Kidney capillary endothelial cell (primary cell): ENCODE data around the gene CDK5RAP2.
A peak's percentile ranks its signal among the peaks of the same experiment; 100 is the strongest.
"Not testable (repeated sequence)": the region's sequence is repeated elsewhere in the genome, so short reads cannot be mapped to it uniquely, and the experiment has no call there.

Source experiments
- DNase-seq: peaks from one replicate; pipeline ENCODE4 v3.0.0-alpha.2; 2018; ENCODE audit warnings: low spot score

CDK5RAP2 gene

GRCh38 chr9:120464176-120464886, 115.6 kb downstream of the CDK5RAP2 start:
- DNase-seq, result no peak

DNA sequence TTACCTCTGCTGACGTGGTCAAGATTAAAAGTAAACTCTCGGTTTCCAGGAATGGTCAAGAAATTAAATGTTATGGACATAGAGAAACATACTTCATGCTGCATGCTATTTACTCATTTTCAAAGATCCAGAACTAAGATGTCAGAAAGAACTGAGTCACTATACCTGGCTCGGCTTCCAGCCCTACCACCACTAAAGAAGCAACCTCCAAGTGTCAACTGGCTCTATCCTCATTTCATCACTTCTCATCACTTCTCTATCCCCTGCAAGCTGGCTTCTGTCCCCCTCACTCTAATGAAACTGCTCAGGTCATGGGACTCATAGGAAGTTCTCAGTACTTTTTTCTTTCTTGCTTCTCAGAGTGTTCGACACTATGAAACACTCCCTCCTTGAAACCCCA, 116.2 kb downstream of the CDK5RAP2 start:
- no peak for DNase-seq

DNA sequence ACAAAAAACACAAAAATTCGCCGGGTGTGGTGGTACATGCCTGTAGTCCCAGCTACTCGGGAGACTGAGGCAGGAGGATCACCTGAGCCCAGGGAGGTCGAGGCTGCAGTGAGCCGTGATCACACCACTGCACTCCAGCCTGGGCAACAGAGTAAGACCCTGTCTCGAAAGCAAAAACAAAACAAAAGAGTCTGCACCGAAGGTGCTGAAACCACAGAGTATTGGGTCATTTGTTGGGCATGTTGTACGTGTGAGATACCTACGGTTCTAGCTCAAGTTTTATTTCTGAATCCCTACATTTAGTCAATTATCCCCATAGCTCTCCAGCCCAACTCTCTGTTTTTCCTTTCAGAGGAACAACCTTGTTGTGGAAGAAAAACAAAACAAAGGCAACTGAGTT, 118.3 kb downstream of the CDK5RAP2 start:
- not testable (repeated sequence) for DNase-seq

GRCh38 chr9:120456218-120456617, 123.7 kb downstream of the CDK5RAP2 start:
- no peak for DNase-seq

DNA sequence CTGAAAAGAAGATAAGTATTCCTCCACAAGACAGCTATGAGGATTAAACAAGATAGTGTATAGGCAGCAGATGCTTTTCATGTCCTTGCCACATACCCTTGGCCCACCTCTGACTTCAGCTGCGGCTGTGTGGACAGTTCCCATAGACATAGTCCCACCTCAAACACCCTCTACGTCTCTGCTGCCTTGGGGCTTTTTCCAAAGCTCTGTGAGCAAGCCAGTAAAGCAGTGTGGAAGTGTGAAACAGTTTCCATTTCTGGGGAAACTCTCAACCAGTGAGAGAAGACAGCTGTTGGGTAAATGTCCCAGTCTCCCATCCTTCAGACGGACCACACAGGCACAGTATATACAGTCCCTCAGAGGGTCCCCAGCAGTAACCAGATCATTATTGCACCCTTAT, 125.5 kb downstream of the CDK5RAP2 start:
- no peak for DNase-seq

- no peak for DNase-seq
These were observed 126.2 kb downstream of the CDK5RAP2 start for GRCh38 chr9:120453792-120454191.

DNA sequence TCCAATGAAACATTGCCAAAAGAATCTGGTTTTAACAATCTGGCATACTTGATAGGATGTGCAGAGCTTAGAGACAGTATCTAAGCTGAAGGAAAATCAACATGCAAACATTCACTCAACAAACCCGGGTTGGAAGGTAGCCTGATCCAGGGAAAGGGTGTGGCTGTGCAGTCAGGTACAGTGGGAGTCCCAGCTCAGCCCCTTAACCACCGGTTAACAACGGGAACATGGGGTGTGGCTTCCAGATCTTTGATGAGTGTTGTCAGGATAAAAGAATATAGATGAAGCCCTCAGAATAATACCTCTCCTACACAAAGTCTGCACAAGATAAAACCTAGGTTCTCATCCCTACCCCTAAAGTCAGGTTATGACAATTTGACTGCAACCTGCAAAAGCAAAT, 127.3 kb downstream of the CDK5RAP2 start:
- DNase-seq, result no peak

- DNase-seq, result no peak
These were observed 129.1 kb downstream of the CDK5RAP2 start for GRCh38 chr9:120450916-120451315.

DNA sequence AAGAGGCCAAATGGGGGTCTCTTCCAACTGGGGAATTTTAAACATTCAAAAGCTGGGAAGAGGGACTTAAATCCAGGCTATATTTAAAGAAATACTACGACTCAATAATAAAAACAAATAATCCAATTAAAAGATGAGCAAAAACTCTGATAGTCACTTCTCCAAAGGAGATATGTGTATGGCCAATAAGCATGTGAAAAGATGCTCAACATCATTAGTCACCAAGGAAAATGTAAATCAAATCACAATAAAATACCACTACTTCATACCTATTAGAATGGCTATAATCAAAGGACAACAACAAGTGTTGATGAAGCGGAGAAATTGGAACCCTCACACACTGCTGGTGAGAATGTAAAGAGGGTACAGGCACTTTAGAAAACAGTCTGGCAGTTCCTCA, 130.4 kb downstream of the CDK5RAP2 start:
- DNase-seq, result no peak

DNA sequence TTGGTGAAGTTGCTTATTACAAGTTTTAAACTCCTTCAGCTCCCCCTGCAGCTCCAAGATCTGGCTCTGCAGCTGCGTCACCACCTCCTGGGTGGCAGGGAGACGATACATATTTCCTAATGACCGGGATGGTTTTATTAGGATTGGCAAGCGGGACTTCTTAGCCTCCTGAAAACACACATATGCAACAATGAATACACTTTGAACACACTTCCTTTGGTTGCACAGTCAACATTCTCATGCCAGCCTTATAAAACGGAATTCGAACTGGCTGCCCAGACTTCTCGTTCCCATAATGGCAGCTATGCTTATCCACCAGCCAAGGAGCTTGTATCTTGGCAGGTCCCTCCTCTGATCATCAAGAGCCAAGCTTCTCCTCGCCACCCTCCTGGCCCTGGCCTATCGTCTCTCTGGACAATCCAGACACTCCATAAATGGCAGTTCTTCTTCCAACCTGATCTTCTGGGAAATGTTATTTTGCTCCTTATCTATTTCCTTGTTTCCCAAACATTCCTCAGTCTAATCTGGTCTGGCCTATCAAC, 131.9 kb downstream of the CDK5RAP2 start:
- DNase-seq, result no peak

- DNase-seq, result no peak
These were observed 133.3 kb downstream of the CDK5RAP2 start for GRCh38 chr9:120446671-120447070.

DNA sequence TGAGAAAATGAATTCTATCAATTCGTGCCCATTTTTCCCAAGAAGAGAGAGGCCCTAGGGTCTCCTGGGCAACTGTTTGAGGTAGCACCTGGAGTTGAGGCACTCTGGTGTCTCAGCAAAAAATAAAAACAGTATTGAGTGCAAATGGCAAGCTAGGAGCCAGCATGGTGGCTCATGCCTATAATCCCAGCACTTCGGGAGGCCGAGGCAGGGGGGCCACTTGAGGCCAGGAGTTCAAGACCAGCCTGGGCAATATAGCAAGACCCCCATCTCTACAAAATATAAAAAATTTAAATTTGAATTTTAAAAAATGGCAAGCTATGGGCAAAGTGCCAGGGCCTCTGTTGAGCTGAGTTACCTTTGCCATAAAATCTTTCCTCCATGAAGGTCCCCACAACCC, 136.0 kb downstream of the CDK5RAP2 start:
- DNase-seq, result no peak

DNA sequence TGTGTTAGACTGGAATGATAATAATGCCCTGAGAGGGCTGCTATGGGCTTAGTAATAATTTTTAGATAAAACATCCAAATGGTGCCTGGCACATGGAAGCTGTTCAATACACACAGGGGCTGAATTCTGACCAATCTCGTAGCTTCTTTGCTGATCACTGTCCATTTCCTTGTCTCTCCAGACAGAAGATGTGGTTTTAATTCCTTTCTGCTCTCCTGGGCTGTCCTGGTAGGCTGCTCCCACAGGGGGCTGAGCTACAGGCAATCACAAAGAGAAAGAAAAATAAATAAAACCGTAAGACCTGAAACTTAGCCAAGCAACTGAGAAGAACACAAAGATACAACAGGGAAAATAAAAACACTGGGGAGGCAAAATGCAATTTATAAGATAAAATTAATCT, 136.5 kb downstream of the CDK5RAP2 start:
- no peak for DNase-seq

DNA sequence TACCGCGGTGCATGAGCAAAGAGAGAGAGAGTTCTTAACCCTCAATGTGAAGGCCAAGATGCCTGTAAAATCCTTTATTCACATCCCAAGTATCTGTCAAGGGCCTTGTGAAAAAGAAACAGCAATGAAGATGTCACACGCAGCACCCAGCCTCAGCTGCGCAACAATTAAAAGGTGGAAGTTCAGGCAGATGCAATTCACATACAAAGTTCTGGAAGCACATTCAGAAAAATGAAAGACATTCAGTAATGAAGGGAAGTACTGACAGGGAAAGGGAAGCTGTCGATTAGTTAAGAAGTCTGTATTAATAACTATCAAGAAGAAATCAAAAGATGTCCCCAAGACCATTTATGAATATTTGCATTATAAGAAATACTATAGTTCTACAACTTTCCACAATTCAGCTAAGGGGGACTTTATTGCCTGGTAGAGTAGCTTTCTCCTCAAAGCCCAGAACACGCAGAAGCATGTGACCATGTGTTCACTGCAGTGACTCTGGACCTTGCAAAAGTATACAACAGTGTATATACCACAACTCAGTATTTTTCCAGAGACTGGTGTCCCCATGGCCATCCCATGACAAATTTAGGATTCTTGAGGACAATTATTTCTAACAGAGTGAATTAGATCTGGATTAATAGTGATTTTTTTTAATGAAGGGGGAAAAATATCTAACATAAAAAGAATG, 137.5 kb downstream of the CDK5RAP2 start:
- no peak for DNase-seq

DNA sequence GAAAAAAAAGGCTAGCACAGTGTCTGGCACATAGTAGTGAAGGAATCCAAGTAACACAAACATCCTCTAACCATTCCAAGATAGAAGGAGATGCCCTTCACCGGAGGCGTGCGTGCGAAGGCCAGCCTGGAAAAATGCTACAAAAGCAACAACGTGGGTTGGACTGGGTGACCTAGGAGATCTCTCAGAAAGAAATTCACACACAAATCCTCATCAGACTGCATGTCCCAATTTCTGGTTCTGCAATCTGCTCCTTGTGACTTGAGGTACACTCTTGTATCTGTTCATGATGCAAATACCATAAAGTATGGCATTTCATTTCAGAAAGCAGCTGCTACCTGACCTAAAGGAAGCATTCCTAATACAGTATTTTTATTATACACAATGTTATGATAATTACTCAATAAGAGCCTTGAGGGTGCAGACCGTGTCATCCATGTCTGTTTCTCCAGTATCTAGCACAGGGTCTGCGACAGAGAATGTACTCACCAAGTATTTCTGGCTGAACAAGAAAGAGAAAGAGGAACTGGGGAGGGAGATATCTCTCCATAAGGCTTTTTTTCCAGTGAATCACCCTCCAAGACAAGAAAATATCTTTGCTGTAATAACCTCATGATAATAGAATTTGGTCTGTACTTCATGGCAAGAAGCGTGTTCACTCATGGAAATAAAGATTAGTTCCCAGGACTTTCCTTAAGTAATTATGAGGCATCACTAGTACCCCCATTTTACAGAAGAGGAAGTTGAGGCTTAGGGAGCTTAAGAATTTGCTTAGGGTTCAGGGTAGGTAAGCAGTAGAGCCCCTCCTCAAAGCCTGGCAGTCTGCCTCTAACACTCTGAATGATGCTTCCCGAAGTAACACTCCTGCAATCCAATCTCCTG, 138.3 kb downstream of the CDK5RAP2 start:
- DNase-seq, result no peak

GRCh38 chr9:120440791-120441190, 139.2 kb downstream of the CDK5RAP2 start:
- DNase-seq, result no peak

- no peak for DNase-seq
These were observed 140.0 kb downstream of the CDK5RAP2 start for GRCh38 chr9:120439926-120440325.

DNA sequence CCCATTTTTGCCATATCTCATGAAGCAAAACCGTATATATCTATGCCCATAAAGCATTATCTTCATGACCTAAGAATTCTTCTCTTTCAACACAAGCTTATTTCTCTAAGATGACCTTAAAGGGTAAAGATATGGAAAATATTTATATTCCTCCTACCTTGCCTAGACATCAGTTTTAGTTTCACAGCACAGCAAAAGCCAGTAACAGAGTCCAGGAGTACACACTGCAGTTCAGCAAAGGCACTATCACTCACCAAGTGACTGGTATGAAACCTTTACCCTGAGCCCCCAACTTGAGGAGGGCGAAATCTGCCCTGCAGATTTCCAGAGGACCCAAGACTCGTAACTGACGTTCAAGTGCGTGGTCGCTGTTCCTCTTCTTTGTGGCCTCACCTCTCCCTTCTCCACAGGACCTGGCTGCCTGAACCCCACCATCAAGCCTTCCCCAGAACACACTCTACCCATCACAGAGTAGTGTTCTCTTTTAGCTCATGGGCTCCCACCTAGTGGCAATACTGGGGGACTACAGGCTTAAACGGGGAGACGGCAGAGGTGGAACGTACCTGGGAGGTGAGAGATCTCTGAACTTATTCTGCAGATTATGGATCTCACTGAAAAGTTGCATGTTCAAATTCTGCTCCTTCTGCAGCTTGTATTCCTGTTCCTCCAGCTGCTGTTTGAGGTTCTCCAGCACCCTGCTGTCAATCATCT, 141.0 kb downstream of the CDK5RAP2 start:
- DNase-seq, result no peak

DNA sequence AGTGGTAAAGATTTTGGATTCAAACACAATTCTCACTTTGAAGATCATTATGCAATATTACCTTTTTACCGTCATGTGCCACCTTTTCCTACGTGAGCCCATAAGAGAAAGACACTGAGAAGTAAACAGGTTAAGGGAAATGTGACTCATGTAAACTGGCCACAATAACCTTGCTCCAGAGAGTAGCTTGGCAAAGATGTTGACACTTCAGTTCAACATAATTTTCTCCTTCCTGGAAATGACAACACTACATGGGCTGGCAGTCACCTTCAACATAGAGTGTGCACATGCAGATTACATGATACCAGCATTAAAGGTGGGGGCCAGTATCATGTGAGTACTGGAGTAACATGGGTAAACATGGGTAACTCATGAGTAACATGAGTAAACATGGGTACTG, 141.9 kb downstream of the CDK5RAP2 start:
- peak; percentile 7 for DNase-seq

- no peak for DNase-seq
These were observed 142.9 kb downstream of the CDK5RAP2 start for GRCh38 chr9:120436983-120437475.

GRCh38 chr9:120436446-120436845, 143.5 kb downstream of the CDK5RAP2 start:
- DNase-seq, result no peak

DNA sequence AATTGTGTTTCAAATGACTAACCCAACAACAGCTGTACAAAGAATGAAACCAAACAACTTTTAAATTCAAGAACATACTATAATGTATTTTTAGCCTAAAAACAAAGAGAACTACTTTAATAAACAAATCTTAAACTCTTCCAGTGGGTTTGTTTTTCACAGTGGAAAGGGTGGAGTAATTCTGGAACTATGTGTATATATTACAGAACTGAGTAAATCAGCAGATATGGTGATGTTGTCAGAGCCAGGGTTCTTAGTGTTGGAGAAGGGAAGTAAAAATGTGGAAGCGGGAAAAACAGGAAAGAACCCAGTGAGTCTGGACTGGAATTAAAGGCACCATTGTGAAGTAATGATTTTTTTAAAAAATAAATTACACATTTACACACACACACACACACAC, 144.9 kb downstream of the CDK5RAP2 start:
- no peak for DNase-seq
